Keratinocyte (primary cell): ENCODE results near the gene GPAT3. TPM values are rescaled to one million over a fixed set of nuclear protein-coding genes. Genes with fewer than 3 reads are reported as not detected.

Experiments used
- DNase-seq: peaks from one replicate; pipeline ENCODE4 v3.0.0-alpha.2; 2011; ENCODE audit warnings: low read depth, missing footprints, low spot score
- FAIRE-seq: peaks from 2 replicates; lab custom pipeline; 2011; peaks lifted over from hg19 to GRCh38; lab: Jason Lieb, UNC
- H2AFZ ChIP-seq: 2 replicates; pipeline ENCODE4 v1.6.0; 2012; ENCODE audit warnings: low read length, control low read depth, inconsistent platforms; ENCODE audit not compliant: control insufficient read depth
- H3K27ac ChIP-seq: 2 replicates; pipeline ENCODE4 v1.5.1; 2011; ENCODE audit warnings: low read length; ENCODE audit not compliant: control insufficient read depth, insufficient read depth
- H3K27me3 ChIP-seq: 3 replicates; pipeline ENCODE4 v1.6.0; 2011; ENCODE audit warnings: low read length; ENCODE audit not compliant: control insufficient read depth, insufficient read depth; ENCODE audit errors: extremely low read depth
- H3K36me3 ChIP-seq, 2 experiments: 2 replicates in 1 of 2; 3 replicates in 1 of 2; pipeline ENCODE4 v1.5.1; 2011; ENCODE audit warnings: low read length in 2 of 2, mild to moderate bottlenecking in 1 of 2; ENCODE audit not compliant: control insufficient read depth in 2 of 2, insufficient read depth in 2 of 2; ENCODE audit errors: extremely low read depth in 1 of 2
- H3K4me1 ChIP-seq: 3 replicates; pipeline ENCODE4 v1.5.1; 2011; ENCODE audit warnings: low read length; ENCODE audit not compliant: control insufficient read depth, insufficient read depth; ENCODE audit errors: extremely low read depth
- H3K4me2 ChIP-seq: 3 replicates; pipeline ENCODE4 v1.6.0; 2011; ENCODE audit warnings: low read depth, low read length; ENCODE audit not compliant: control insufficient read depth, insufficient read depth; ENCODE audit errors: extremely low read depth
- H3K4me3 ChIP-seq, 3 experiments: fragments of 200-600 bp in 1 of 3; sonication (generic) in 1 of 3; 2 replicates in 2 of 3; 3 replicates in 1 of 3; pipeline ENCODE4 v1.5.1; 2011 to 2016; ENCODE audit warnings: low read length in 3 of 3, mild to moderate bottlenecking in 3 of 3, control low read depth in 2 of 3, inconsistent platforms in 1 of 3, low read depth in 1 of 3, mixed read lengths in 1 of 3, mixed run types in 1 of 3, moderate library complexity in 1 of 3; ENCODE audit not compliant: control insufficient read depth in 2 of 3, insufficient read depth in 2 of 3; ENCODE audit errors: extremely low read depth in 1 of 3
- H3K79me2 ChIP-seq: 2 replicates; pipeline ENCODE4 v1.6.0; 2012; ENCODE audit warnings: low read length; ENCODE audit not compliant: control insufficient read depth, insufficient read depth
- H3K9ac ChIP-seq: 3 replicates; pipeline ENCODE4 v1.6.0; 2011; ENCODE audit warnings: low read length; ENCODE audit not compliant: control insufficient read depth, insufficient read depth; ENCODE audit errors: extremely low read depth
- H3K9me1 ChIP-seq: 3 replicates; pipeline ENCODE4 v1.6.0; 2011; ENCODE audit warnings: low read length; ENCODE audit not compliant: control insufficient read depth, insufficient read depth; ENCODE audit errors: extremely low read depth
- H3K9me3 ChIP-seq: 2 replicates; pipeline ENCODE4 v1.5.1; 2012; ENCODE audit warnings: low read depth, low read length; ENCODE audit not compliant: control insufficient read depth
- H4K20me1 ChIP-seq: 3 replicates; pipeline ENCODE4 v1.6.0; 2011; ENCODE audit warnings: low read length; ENCODE audit not compliant: control insufficient read depth, insufficient read depth; ENCODE audit errors: extremely low read depth
- CTCF ChIP-seq, 3 experiments: IDR thresholded peaks in 1 of 3; conservative IDR thresholded peaks in 1 of 3; optimal IDR thresholded peaks in 1 of 3; 2 replicates in 2 of 3; 3 replicates in 1 of 3; pipeline versions ENCODE3 to v1.5.1; 2011; ENCODE audit warnings: low read length in 3 of 3, mild to moderate bottlenecking in 3 of 3, moderate library complexity in 2 of 3, control low read depth in 1 of 3, inconsistent platforms in 1 of 3; ENCODE audit not compliant: insufficient read depth in 2 of 3; ENCODE audit errors: extremely low read depth in 1 of 3
- EZH2 ChIP-seq: IDR thresholded peaks from one replicate; pipeline ENCODE4 v1.6.1; 2012; ENCODE audit warnings: inconsistent platforms, mild to moderate bottlenecking, low read length, moderate library complexity
- dilution Hi-C: fragments of 300-500 bp; cut with MboI; formaldehyde crosslinking; loops from one replicate; pipeline ENCODE4 v1.7.0; 2020; ENCODE audit warnings: low sequenced_read_pairs; ENCODE audit not compliant: extremely low pct_ligation_motif_present
- polyA plus RNA-seq, 5 experiments: library from polyadenylated mRNA; depleted of rRNA in 3 of 5; stranded (reverse) in 3 of 5; stranded (forward) in 1 of 5; unstranded in 1 of 5; fragments of >200 nt; gene quantifications; 1 replicate in 1 of 5; 2 replicates in 3 of 5; 3 replicates in 1 of 5; pipeline versions ENCODE4 v1.2.1 to v1.2.3, GENCODE V29; 2011 to 2012; ENCODE audit warnings: missing spikeins in 2 of 5, low read depth in 1 of 5, low replicate concordance in 1 of 5

Gene GPAT3
- polyA plus RNA-seq, 1 donor (not counting 4 experiments of a cell fraction or from before 2014, with no cell fraction given) = 2.4 TPM

GRCh38 chr4:83527671-83528070, 8.2 kb upstream of the GPAT3 start:
- Histone ChIP-seq H2AFZ (no peak overlapping the region), H3K4me2 (no peak overlapping the region), H3K79me2 (no peaks in the 10 kb centered on the region), H3K36me3 (no peaks in the 10 kb centered on the region), H3K27ac (no peak overlapping the region), H3K4me3 (no peak overlapping the region), H3K9me3 (no peaks in the 10 kb centered on the region), H3K9me1 (no peaks in the 10 kb centered on the region), H3K27me3 (no peaks in the 10 kb centered on the region), H3K9ac (no peak overlapping the region), H3K4me1 (no peaks in the 10 kb centered on the region), H4K20me1 (no peaks in the 10 kb centered on the region)
- dilution Hi-C loops = no loop called here
- FAIRE-seq (no peak), DNase-seq (no peak)
- no peak for TF ChIP-seq EZH2

GRCh38 chr4:83536362-83537272, 709 bp downstream of the GPAT3 start:
- dilution Hi-C loops = no loop called here
- no peaks in the 10 kb centered on the region for H3K9me1 ChIP-seq
- H3K4me2 ChIP-seq = peak overlapping the region; percentile 99
- H3K9ac ChIP-seq = peak overlapping the region; percentile 83
- H4K20me1 ChIP-seq = no peaks in the 10 kb centered on the region
- H3K79me2 ChIP-seq = peaks cover 3% of the 10 kb centered on the region
- H3K27ac ChIP-seq = peak overlapping the region; percentile 58
- H3K36me3 ChIP-seq = no peaks in the 10 kb centered on the region
- peaks cover 15% of the 10 kb centered on the region for H3K4me1 ChIP-seq
- TF ChIP-seq CTCF (optimal IDR thresholded peaks at IDR 0.05 in 1 of 3, IDR thresholded peaks at IDR 0.05 in 1 of 3, conservative IDR thresholded peaks at IDR 0.05 in 1 of 3; ENCODE audit: extremely low read depth in 1 of 3, insufficient read depth in 2 of 3, low read length in 3 of 3) (no peak), EZH2 (no peak)
- DNase-seq (no peak), FAIRE-seq (no peak)
- peaks cover 8% of the 10 kb centered on the region for H3K27me3 ChIP-seq
- no peaks in the 10 kb centered on the region for H3K9me3 ChIP-seq
- H2AFZ ChIP-seq = peak overlapping the region; percentile 99
- H3K4me3 ChIP-seq = peak overlapping the region; percentile 58 to 92 (median 89)
